Measurements from ENCODE around the gene ZFTA. TPM values are rescaled to one million over a fixed set of nuclear protein-coding genes. Genes with fewer than 3 reads are reported as not detected.

The ZFTA gene
- total and polyA plus RNA-seq, 2 donors (not counting 1 experiment from before 2014, with no cell fraction given), result 3.4 to 11.8 TPM

DNA sequence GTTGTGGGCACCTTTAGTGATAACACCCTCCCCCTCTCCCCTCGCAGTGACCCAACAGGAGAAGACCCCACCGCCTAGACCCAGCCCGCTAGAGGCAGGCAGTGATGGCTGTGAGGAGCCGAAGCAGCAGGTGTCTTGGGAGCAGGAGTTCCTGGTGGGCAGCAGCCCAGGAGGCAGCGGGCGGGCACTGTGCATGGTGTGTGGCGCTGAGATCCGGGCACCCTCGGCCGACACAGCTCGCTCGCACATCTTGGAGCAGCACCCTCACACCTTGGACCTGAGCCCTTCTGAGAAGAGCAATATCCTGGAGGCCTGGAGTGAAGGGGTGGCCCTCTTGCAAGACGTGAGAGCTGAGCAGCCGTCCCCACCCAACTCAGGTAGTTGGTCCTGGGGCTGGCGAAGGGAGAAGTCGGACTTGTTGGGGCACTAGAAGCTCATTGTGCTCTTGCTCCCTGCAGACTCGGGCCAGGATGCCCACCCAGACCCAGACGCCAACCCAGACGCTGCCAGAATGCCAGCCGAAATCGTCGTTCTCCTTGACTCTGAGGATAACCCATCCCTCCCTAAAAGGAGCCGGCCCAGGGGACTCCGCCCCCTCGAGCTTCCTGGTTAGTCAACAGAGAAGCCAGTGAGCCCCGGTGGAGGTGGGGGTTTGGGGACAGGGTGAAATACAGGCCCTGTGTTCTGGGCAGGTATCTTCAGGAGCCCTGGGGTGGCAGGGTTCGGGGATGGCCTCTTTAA lies 49.4 kb upstream of the ZFTA start:
- DNase-seq, result no peak
- ATAC-seq (ENCODE audit: low read depth), result no peak
- peaks cover 9% of the 10 kb centered on the region for H3K79me2 ChIP-seq (ENCODE audit: control insufficient read depth, insufficient read depth, low read length)
- no peak overlapping the region for H3K9ac ChIP-seq (ENCODE audit: low read length)
- H3K4me3 ChIP-seq (ENCODE audit: control extremely low read depth in 1 of 5, extremely low read depth in 1 of 5, insufficient read depth in 1 of 5, low read depth in 2 of 5, low read length in 4 of 5), result no peak overlapping the region
- Mint-ChIP-seq H3K27me3 (no peaks in the 10 kb centered on the region), H3K4me1 (peaks cover 17% of the 10 kb centered on the region), H3K9me3 (ENCODE audit: insufficient read depth) (no peaks in the 10 kb centered on the region), H3K4me3 (no peak overlapping the region), H3K27ac (no peak overlapping the region)
- WGBS (ENCODE audit: insufficient coverage), result 93% methylated on average over 21 of the region's 27 CpGs
- H3K4me1 ChIP-seq (ENCODE audit: control insufficient read depth in 2 of 2, insufficient read depth in 2 of 2, low read length in 2 of 2), result peaks cover 8 to 12% of the 10 kb centered on the region in 2 donors
- H3K27me3 ChIP-seq (replicated peaks in 1 of 4; ENCODE audit: control extremely low read depth in 1 of 4, control insufficient read depth in 3 of 4, insufficient read depth in 4 of 4, low read length in 3 of 4), result no peaks in the 10 kb centered on the region
- TF ChIP-seq EZH2 (IDR thresholded peaks at IDR 0.05; ENCODE audit: borderline replicate concordance, insufficient read depth, low read depth, low read length, poor library complexity, severe bottlenecking), result no peak
- TF ChIP-seq CTCF (IDR thresholded peaks at IDR 0.05), result no peak
- POLR2A ChIA-PET, result no interaction called here
- H3K9me3 ChIP-seq (ENCODE audit: control extremely low read depth in 1 of 3, control insufficient read depth in 2 of 3, insufficient read depth in 1 of 3, low read length in 2 of 3), result no peaks in the 10 kb centered on the region
- CTCF ChIA-PET, result no interaction called here
- no peak overlapping the region for H2AFZ ChIP-seq (ENCODE audit: insufficient read depth, low read depth, low read length, poor library complexity, severe bottlenecking)
- no peak overlapping the region for H3K27ac ChIP-seq (ENCODE audit: low read length in 2 of 2)
- intact Hi-C loops (cut with micrococcal nuclease), result no loop called here
- H4K20me1 ChIP-seq (ENCODE audit: control insufficient read depth, insufficient read depth, low read length, poor library complexity, severe bottlenecking), result no peaks in the 10 kb centered on the region
- peaks cover 0 to 18% of the 10 kb centered on the region in 2 experiments for H3K36me3 ChIP-seq (replicated peaks in 1 of 2; ENCODE audit: control extremely low read depth in 1 of 2, control insufficient read depth in 1 of 2, extremely low read depth in 1 of 2, insufficient read depth in 2 of 2, low read length in 1 of 2)
- no peak overlapping the region for H3K4me2 ChIP-seq (replicated peaks; ENCODE audit: low read depth, low read length, poor library complexity, severe bottlenecking)

- Mint-ChIP-seq H3K27me3 (no peaks in the 10 kb centered on the region), H3K27ac (no peak overlapping the region), H3K9me3 (ENCODE audit: insufficient read depth) (no peaks in the 10 kb centered on the region), H3K4me3 (no peak overlapping the region), H3K4me1 (peaks cover 22% of the 10 kb centered on the region)
- Histone ChIP-seq H3K4me3 (ENCODE audit: control extremely low read depth in 1 of 5, extremely low read depth in 1 of 5, insufficient read depth in 1 of 5, low read depth in 2 of 5, low read length in 4 of 5) (no peak overlapping the region), H3K79me2 (ENCODE audit: control insufficient read depth, insufficient read depth, low read length) (peaks cover 9% of the 10 kb centered on the region), H4K20me1 (ENCODE audit: control insufficient read depth, insufficient read depth, low read length, poor library complexity, severe bottlenecking) (no peaks in the 10 kb centered on the region), H2AFZ (ENCODE audit: insufficient read depth, low read depth, low read length, poor library complexity, severe bottlenecking) (no peak overlapping the region), H3K27me3 (replicated peaks in 1 of 4; ENCODE audit: control extremely low read depth in 1 of 4, control insufficient read depth in 3 of 4, insufficient read depth in 4 of 4, low read length in 3 of 4) (no peaks in the 10 kb centered on the region), H3K9me3 (ENCODE audit: control extremely low read depth in 1 of 3, control insufficient read depth in 2 of 3, insufficient read depth in 1 of 3, low read length in 2 of 3) (no peaks in the 10 kb centered on the region), H3K36me3 (replicated peaks in 1 of 2; ENCODE audit: control extremely low read depth in 1 of 2, control insufficient read depth in 1 of 2, extremely low read depth in 1 of 2, insufficient read depth in 2 of 2, low read length in 1 of 2) (peaks cover 0 to 11% of the 10 kb centered on the region in 2 experiments), H3K4me2 (replicated peaks; ENCODE audit: low read depth, low read length, poor library complexity, severe bottlenecking) (no peak overlapping the region), H3K4me1 (ENCODE audit: control insufficient read depth in 2 of 2, insufficient read depth in 2 of 2, low read length in 2 of 2) (peaks cover 13 to 18% of the 10 kb centered on the region in 2 donors), H3K27ac (ENCODE audit: low read length in 2 of 2) (no peak overlapping the region), H3K9ac (ENCODE audit: low read length) (no peak overlapping the region)
- intact Hi-C loops (cut with micrococcal nuclease), result no loop called here
- WGBS (ENCODE audit: insufficient coverage), result 100% methylated on average over 1 of the region's 3 CpGs
- no peak for ATAC-seq (ENCODE audit: low read depth)
- DNase-seq, result no peak
- CTCF ChIA-PET, result interaction anchor here (2.5 kb wide), 1 partner anchor 20 kb away, joined by 13 read pairs; no protein-coding TSS in a partner anchor
- TF ChIP-seq CTCF (IDR thresholded peaks at IDR 0.05) (no peak), EZH2 (IDR thresholded peaks at IDR 0.05; ENCODE audit: borderline replicate concordance, insufficient read depth, low read depth, low read length, poor library complexity, severe bottlenecking) (no peak)
- POLR2A ChIA-PET, result no interaction called here
These were observed 48.2 kb upstream of the ZFTA start for GRCh38 chr11:63816732-63817131.

Measured in B cell (primary cell).